ENCODE results near the gene PIAS2.
"Not testable (repeated sequence)": the region's sequence is repeated elsewhere in the genome, so short reads cannot be mapped to it uniquely, and the experiment has no call there.

Gene PIAS2

DNA sequence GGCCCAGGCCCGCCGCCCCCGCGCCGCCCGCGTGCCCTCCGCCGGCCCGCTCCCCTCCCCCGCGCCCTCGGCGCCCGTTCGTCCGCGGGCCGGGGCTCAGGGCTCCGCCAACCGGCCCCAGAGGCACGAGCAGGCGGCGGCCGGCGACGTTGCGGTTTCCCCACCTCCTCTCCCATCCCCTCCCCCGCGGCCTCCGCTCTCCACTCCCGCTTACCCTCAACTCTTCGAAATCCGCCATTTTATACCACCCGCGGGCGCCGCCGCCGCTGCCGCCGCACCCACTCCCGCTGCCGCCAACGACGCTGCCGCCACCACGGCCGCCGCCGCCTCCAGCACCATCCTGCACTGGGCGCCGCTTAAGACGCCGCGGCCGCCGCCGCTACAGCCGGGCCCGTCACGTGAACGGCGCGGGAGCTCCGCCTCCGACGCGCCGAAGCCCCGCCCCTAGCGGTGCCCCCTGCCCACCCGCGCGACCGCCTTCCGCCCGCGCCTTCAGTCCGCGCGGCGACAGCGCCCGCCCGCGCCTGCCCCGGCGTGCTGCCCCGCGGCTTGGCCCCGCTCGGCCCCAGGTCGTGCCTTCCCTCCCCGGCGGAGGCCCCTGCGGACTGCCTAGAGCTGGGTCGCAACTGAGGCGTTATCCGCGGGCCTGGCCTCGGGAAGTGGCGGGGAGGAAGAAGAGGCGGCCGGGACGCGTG is at the start of gene PIAS2, which contains the start of gene KATNAL2:
TSS of gene PIAS2 (minus strand) at position 400 of the 695 bp plus-strand sequence. CDS start at position 238, 162 bp downstream.
TSS of gene KATNAL2 (plus strand) at position 495 of the 695 bp plus-strand sequence. CDS start 29,271 bp downstream, outside the sequence.
- DNase-seq (ENCODE audit: low spot score): peak; percentile 58

DNA sequence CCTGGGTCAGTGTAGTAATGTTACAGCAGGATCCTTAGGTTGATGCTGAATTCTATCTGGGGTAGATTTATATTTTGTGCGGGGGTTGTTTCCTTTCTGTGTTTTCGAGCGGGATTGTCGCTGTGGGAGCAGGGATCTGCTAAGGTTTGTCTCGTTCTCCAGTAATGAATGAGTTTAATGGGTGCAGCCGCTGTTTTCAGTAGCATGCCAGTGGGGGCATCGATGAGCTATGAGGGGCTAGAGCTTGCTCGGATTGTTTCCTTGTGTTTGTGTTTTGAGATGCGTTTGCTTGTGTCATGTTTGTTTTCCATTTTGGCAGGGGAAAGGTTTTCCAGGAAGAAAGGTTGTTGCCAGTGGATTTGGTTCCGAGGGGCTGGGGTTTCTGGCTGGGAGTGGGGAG is 49.0 kb upstream of the PIAS2 start:
- not testable (repeated sequence) for DNase-seq (ENCODE audit: low spot score)

DNA sequence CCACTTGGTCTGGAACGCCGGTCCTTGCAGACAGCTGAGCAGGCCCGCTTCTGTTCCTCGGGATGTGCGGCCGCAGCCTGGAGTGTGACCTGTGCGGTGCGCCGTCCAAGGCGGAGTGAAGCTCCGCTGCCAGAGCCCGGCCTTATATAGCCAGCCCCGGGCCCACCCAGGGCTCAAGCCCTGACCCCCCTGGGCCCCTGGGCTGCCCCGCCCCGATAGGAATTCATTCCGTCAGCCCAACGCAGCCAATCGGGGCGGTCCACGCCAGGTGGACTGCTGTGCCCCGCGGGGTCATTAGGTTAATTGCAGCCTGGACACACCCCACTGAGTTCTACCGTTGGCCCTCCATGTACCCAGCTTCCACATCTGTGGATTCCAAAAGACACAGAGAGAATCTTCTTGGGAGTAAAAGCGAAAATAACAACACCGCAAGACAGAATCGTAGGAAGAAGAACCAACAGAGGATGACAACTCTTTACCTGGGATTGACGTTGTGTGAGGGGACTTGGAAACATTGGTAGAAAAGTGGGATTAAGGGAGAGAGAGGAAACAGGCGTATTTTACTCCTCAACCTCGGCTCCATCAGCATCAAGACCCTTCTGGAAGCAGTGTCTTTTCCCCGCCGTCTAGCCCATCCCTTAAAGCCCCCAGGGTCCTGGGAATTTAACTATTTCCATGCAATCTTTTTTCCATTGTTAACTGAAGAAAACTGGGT is 47.4 kb upstream of the PIAS2 start:
- not testable (repeated sequence) for DNase-seq (ENCODE audit: low spot score)

GRCh38 chr18:46963656-46964578 is 46.6 kb upstream of the PIAS2 start:
- DNase-seq (ENCODE audit: low spot score): not testable (repeated sequence)

GRCh38 chr18:46958209-46958608 is 40.9 kb upstream of the PIAS2 start:
- DNase-seq (ENCODE audit: low spot score): no peak

GRCh38 chr18:46953195-46953594 is 35.9 kb upstream of the PIAS2 start:
- no peak for DNase-seq (ENCODE audit: low spot score)

DNA sequence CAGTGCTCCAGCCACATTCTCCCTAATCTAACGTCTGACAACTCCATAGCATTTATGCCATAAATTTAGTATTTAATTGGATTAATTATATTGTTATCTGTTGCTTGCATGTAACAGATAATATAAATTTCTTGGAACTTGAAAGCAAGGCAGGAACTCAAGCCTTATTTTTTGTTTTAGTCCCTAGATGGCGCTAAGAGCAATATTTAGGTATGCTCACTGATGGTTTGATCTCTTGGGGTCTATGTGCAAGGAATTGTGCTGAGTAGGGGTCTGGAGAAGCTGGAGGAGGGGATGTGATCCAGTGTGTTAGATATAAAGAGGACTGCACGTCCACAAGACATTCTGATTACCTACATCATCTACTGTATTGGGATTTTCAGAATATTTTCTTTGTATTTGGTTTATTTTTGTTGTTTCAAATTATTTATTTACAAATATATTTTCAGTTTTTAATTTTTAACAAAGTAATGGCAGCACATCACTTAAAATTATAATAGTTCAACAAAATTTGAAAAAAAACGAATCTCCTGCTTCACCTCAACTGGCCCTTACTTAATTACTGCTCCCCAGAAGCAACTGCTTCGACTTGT is 32.9 kb upstream of the PIAS2 start:
- no peak for DNase-seq (ENCODE audit: low spot score)

GRCh38 chr18:46946656-46947282 is 29.5 kb upstream of the PIAS2 start:
- DNase-seq (ENCODE audit: low spot score): no peak

GRCh38 chr18:46942646-46943045 is 25.3 kb upstream of the PIAS2 start:
- DNase-seq (ENCODE audit: low spot score): no peak

DNA sequence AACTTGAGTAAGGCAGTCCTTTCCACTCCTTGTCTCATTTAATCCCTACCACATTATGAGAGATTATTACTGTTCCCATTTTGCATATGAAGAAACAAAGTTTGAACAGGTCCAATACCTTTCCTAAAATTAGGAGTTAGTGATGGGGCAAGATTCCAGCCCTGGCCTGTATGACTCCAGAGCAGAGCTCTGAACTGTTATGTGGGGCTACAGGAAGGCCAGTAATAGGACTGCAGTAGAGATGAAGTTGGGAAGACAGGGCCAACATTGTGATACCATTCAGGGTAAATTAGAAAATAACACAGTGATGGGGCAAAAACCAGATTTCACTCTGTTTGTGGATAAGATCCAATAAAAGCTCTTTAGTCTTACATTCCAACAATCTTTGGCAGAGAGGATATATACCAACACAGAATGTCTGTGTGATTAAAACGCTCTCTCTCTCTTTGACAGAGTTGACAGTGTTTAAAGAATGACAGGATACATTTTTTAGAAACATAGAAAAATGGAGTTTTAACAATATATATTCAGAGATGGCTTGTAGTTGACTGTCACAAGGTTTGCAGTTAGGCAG is 22.8 kb upstream of the PIAS2 start:
- no peak for DNase-seq (ENCODE audit: low spot score)

DNA sequence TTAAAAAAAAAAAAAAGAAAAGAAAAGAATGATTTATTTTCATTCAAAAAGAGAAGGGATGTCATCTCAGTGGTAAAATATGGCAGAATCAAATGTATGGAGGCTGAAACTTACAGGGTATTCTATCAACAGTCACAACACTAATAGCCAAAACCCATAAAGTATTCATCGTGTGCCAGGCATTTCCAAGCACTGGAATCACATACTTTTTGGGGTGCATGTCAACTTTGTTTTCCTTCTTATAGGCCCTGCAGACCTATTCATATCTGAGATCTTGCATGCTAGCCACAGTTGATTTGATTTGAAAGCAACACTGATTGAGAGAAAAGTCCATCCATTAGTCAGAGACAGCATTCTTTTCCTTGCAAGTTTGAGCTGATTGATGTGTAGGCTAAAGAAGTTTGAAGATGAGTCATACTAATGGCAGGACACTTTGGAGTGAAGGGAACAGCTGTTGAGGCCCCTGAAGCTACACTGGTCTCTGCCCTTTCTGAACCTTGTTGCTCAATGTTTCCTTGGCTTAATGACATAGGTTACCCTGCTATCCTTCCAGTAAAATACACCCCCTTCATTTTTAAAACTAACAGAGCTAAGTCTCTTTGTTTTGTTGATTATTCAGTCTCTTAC is 22.1 kb upstream of the PIAS2 start:
- DNase-seq (ENCODE audit: low spot score): no peak

- no peak for DNase-seq (ENCODE audit: low spot score)
Observed at GRCh38 chr18:46920653-46921052, 3.3 kb upstream of the PIAS2 start.

DNA sequence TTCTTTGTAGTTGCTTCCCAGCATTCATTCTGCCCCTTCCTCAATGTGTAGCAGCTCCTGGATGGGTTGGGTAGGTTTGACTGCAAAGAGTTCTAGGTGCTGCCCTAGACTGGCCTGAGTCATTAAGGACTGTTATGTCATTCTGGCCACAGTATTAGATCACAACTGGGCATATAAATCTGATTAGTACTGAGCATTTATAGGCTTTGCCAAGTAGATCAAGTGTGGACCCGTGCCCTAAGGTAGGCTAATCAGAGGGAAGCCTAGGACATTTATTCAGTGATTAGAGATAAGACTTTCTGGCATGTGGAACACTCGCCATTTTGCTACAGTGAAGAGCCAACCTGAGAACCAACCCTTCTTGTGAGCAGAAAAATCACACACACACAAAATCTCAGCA is 2.8 kb upstream of the PIAS2 start:
- no peak for DNase-seq (ENCODE audit: low spot score)

DNA sequence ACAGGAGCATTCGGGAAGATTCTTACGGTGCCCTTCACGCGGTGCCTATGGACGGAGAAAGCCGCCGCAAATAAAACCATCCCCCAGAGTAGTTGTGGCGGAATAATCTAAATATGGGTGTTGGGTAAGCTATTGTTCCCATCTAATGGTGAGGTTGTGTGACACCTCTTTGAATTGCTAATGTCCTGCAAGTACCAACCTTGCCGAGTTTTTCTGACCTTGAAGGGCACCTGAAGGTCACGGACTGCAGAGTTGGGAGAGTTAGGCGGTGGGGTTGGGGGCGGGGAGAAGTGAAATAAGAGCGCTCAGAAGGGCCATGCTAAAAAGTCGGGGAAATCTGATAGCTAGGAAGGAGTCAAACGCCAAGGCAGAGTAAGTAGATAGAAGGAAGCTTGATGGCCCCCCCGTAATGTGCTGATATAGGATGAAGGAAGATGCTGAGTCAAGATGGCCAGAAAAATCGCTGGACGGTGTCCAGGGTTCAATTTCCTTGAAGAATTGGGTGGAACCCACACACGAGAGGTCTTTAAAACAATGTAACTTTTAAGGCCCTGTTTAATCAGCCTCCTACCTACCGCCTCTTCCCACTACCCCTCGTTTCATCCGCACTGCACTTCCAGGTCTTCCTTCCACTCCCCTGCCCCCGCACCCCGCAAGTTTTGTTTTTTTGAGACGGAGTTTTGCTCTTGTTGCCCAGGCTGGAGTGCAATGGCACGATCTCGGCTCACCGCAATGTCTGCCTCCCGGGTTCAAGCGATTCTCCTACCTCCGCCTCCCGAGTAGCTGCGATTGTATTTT is 695 bp upstream of the PIAS2 start:
- no peak for DNase-seq (ENCODE audit: low spot score)

DNA sequence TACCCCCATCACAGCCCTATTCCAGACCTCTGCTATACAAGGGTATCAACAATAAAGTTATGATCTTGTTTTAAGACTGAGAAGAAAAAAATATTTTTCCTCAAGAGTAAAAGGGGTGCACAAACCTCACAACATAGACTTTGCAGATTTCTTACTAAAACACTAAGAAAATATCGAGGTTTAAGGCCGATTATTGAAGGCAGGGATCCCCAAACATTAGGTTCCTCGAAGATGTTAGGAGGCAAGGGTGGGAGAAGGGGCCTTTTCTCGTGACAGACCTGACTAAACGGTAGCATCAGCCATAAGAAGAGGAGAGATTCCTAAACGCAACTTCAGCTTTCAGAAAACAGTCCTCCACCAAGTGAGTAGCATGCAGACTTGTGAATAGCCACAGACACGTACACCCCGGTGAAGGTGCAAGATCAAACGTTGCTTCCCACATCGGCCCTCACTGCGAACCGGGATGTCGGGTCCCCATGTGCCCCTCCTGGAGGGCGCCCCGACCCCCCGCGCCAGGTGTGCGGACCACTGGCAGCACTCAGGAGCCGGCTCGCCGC is 678 bp downstream of the PIAS2 start:
- peak; percentile 48 for DNase-seq (ENCODE audit: low spot score)

- no peak for DNase-seq (ENCODE audit: low spot score)
Observed at GRCh38 chr18:46915800-46916550, 1.3 kb downstream of the PIAS2 start.

DNA sequence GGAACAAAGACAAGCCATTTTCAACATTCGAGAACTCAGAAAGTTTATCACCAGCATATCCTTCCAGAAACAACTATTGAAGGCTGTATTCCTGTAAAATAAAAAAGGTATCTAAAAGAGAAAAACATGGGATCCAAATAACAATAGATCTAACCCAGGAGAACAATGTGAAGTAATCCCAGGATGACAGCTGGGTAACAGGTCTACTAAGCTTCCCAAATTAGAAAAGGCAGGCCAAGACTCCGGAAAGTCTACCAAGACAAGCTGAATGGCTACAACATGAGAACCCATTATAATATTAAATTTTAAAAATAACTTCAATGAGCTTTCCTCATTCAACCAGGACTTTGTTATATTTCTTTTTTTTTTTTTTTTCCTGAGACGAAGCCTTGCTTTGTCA is 6.5 kb downstream of the PIAS2 start:
- no peak for DNase-seq (ENCODE audit: low spot score)

DNA sequence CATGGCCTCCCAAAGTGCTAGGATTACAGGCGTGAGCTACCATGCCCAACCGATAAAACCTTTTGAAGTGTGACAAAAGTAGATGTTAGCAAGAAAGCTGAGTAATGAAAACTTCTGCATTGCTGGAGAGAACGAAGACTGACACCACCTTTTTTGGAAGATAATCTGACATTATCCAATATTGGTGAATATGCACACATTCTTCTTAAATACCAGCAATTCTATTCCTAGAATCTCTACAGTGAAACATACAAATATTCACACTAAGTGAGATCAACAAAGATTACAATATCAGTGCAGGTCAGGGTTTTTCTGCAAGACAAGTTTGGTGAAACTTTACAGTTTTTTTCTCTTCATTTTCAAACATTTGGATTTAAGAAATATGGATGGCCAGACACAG is 7.8 kb downstream of the PIAS2 start:
- no peak for DNase-seq (ENCODE audit: low spot score)

GRCh38 chr18:46903406-46903805 is 13.9 kb downstream of the PIAS2 start:
- DNase-seq (ENCODE audit: low spot score): no peak
